B cell (primary cell): Measurements from ENCODE around the gene DNMBP. TPM values are rescaled to one million over a fixed set of nuclear protein-coding genes. Genes with fewer than 3 reads are reported as not detected.

Experiments
- ATAC-seq: fragments of 200-7000 bp; cut with Tn5 transposase; one replicate; pipeline ENCODE4 v1.10.0; 2021; ENCODE audit warnings: low read depth, mild to moderate bottlenecking, moderate number of reproducible peaks, moderate library complexity
- CTCF ChIA-PET: fragments of 350-600 bp; sonication (Branson Sonifier 250); formaldehyde crosslinking; loops from one replicate; lab custom pipeline; 2021; ENCODE audit warnings: antibody characterized with exemption, inconsistent platforms; lab: Charles Lee
- POLR2A ChIA-PET: fragments of 350-600 bp; sonication (Branson Sonifier 250); formaldehyde crosslinking; loops from one replicate; lab custom pipeline; 2021; ENCODE audit warnings: antibody characterized with exemption; lab: Charles Lee
- DNase-seq: peaks from one replicate; pipeline ENCODE4 v3.0.0; 2013
- H2AFZ ChIP-seq: 2 replicates; pipeline ENCODE4 v1.6.1; 2012; ENCODE audit warnings: mild to moderate bottlenecking, low read depth, low read length; ENCODE audit not compliant: insufficient read depth, poor library complexity, severe bottlenecking
- H3K27ac ChIP-seq, 2 donors: 1 replicate in 1 of 2; 2 replicates in 1 of 2; pipeline ENCODE4 v1.5.1; 2012 to 2013; ENCODE audit warnings: low read length in 2 of 2, mild to moderate bottlenecking in 2 of 2, moderate library complexity in 1 of 2
- H3K27me3 ChIP-seq, 4 experiments: fragments of 200-600 bp in 1 of 4; sonication (generic) in 1 of 4; replicated peaks in 1 of 4; 1 replicate in 2 of 4; 2 replicates in 2 of 4; pipeline versions ENCODE4 v1.6.1 to v1.7.0; 2013 to 2016; ENCODE audit warnings: low read length in 3 of 4, mild to moderate bottlenecking in 2 of 4, mixed read lengths in 1 of 4, moderate library complexity in 1 of 4; ENCODE audit not compliant: insufficient read depth in 4 of 4, control insufficient read depth in 3 of 4; ENCODE audit errors: control extremely low read depth in 1 of 4
- H3K36me3 ChIP-seq, 2 experiments: replicated peaks in 1 of 2; 1 replicate in 1 of 2; 2 replicates in 1 of 2; pipeline versions ENCODE4 v1.6.1 to v1.7.1; 2013; ENCODE audit warnings: low read length in 1 of 2; ENCODE audit not compliant: insufficient read depth in 2 of 2, control insufficient read depth in 1 of 2; ENCODE audit errors: control extremely low read depth in 1 of 2, extremely low read depth in 1 of 2
- H3K4me1 ChIP-seq, 2 donors: fragments of 200-600 bp in 1 of 2; sonication (generic) in 1 of 2; 1 replicate in 1 of 2; 2 replicates in 1 of 2; pipeline versions ENCODE4 v1.5.1 to v1.6.1; 2013 to 2017; ENCODE audit warnings: low read length in 2 of 2; ENCODE audit not compliant: control insufficient read depth in 2 of 2, insufficient read depth in 2 of 2
- H3K4me2 ChIP-seq: replicated peaks from 2 replicates; pipeline ENCODE3; 2012; ENCODE audit warnings: mild to moderate bottlenecking, low read depth, low read length; ENCODE audit not compliant: poor library complexity, severe bottlenecking
- H3K4me3 ChIP-seq, 5 experiments: fragments of 200-600 bp in 1 of 5; sonication (generic) in 1 of 5; 1 replicate in 3 of 5; 2 replicates in 2 of 5; pipeline versions ENCODE4 v1.5.1 to v1.7.0; 2011 to 2016; ENCODE audit warnings: low read length in 4 of 5, mild to moderate bottlenecking in 4 of 5, low read depth in 2 of 5, control low read depth in 1 of 5, moderate library complexity in 1 of 5; ENCODE audit not compliant: insufficient read depth in 1 of 5; ENCODE audit errors: control extremely low read depth in 1 of 5, extremely low read depth in 1 of 5
- H3K79me2 ChIP-seq: fragments of 200-600 bp; sonication (generic); one replicate; pipeline ENCODE4 v1.6.0; 2016; ENCODE audit warnings: low read length; ENCODE audit not compliant: control insufficient read depth, insufficient read depth
- H3K9ac ChIP-seq: fragments of 200-600 bp; sonication (generic); 2 replicates; pipeline ENCODE4 v1.6.1; 2017; ENCODE audit warnings: mild to moderate bottlenecking, low read length, moderate library complexity
- H3K9me3 ChIP-seq, 3 donors: one replicate each; pipeline versions ENCODE4 v1.6.1 to v1.7.1; 2013; ENCODE audit warnings: low read length in 2 of 3; ENCODE audit not compliant: control insufficient read depth in 2 of 3, insufficient read depth in 1 of 3; ENCODE audit errors: control extremely low read depth in 1 of 3
- H4K20me1 ChIP-seq: 2 replicates; pipeline ENCODE4 v1.6.0; 2012; ENCODE audit warnings: mild to moderate bottlenecking, low read length; ENCODE audit not compliant: insufficient read depth, control insufficient read depth, poor library complexity, severe bottlenecking
- H3K27ac Mint-ChIP-seq: one replicate; pipeline ENCODE4 v1.8.0; 2021; ENCODE audit warnings: mixed read lengths
- H3K27me3 Mint-ChIP-seq: one replicate; pipeline ENCODE4 v1.8.0; 2021; ENCODE audit warnings: mixed read lengths
- H3K4me1 Mint-ChIP-seq: one replicate; pipeline ENCODE4 v1.8.0; 2021; ENCODE audit warnings: mixed read lengths
- H3K4me3 Mint-ChIP-seq: one replicate; pipeline ENCODE4 v1.8.0; 2021; ENCODE audit warnings: mixed read lengths
- H3K9me3 Mint-ChIP-seq: one replicate; pipeline ENCODE4 v1.8.0; 2022; ENCODE audit warnings: mixed read lengths; ENCODE audit not compliant: insufficient read depth
- EZH2 ChIP-seq: IDR thresholded peaks from 2 replicates; pipeline ENCODE4 v1.6.1; 2012; ENCODE audit warnings: borderline replicate concordance, low read depth, mild to moderate bottlenecking, moderate library complexity, low read length; ENCODE audit not compliant: insufficient read depth, poor library complexity, severe bottlenecking
- WGBS: methylation state at CpG from one replicate; pipeline ENCODE4 v1.1.5; 2013; ENCODE audit warnings: missing lambda C conversion rate; ENCODE audit not compliant: insufficient coverage; 5-methylcytosine and 5-hydroxymethylcytosine counted together
- intact Hi-C: fragments of 100-400 bp; cut with micrococcal nuclease; formaldehyde crosslinking; loops from one replicate; pipeline ENCODE4 v1.10.0; 2022
- polyA plus RNA-seq: library from polyadenylated mRNA; depleted of rRNA; stranded (reverse); fragments of >200 nt; gene quantifications from 2 replicates; pipeline ENCODE4 v1.2.3, GENCODE V29; 2012
- total RNA-seq, 2 donors: library from RNA; stranded (reverse); fragments of 120-200 nt in 1 of 2; gene quantifications; 1 replicate in 1 of 2; 2 replicates in 1 of 2; pipeline versions ENCODE4 v1.2.3 to v1.2.4, GENCODE V29; 2013 to 2022
- TF ChIP-seq, protein P1 (sequence below): fragments of 200-600 bp; IDR thresholded peaks from one replicate; pipeline ENCODE4 v1.8.0; 2022; ENCODE audit warnings: antibody characterized with exemption, mild to moderate bottlenecking

The DNMBP gene
- total and polyA plus RNA-seq, 2 donors (not counting 1 experiment from before 2014, with no cell fraction given): 12.8 to 22.6 TPM

DNA sequence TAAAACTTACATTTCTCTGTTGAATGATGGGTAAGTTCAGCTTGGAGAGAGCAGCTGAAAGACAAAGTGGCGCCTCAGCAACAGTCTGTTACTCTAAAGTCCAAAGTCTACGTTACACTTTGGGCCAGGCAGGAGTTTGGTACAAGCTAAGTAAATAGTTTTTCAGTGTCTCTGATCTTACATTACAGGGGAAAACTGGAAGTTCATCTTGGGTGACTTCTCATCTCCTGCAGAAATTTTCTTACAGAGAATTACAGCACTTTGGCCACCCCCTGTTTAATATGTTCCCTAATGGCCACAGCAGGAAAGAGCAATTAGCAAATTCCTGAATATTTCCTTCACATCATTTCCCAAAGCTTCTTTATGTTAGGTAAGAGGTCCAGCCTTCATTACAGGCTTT, 160.2 kb downstream of the DNMBP start:
- Histone ChIP-seq H3K79me2 (no peaks in the 10 kb centered on the region), H3K4me2 (no peak overlapping the region), H2AFZ (no peak overlapping the region), H3K9me3 (no peaks in the 10 kb centered on the region), H3K36me3 (peaks cover 0 to 3% of the 10 kb centered on the region in 2 experiments), H3K4me1 (peaks cover 0 to 10% of the 10 kb centered on the region in 2 donors), H3K27me3 (peaks cover 0 to 7% (median 0%) of the 10 kb centered on the region in 4 experiments), H3K9ac (no peak overlapping the region), H3K27ac (no peak overlapping the region), H3K4me3 (no peak overlapping the region), H4K20me1 (no peaks in the 10 kb centered on the region)
- no peak for DNase-seq
- CTCF ChIA-PET: interaction anchor here (0.6 to 13.8 kb wide), 3 partner anchors 160 to 197 kb away, joined by 4 to 525 read pairs (median 32); partner anchors contain the start of gene DNMBP
- Mint-ChIP-seq H3K9me3 (no peaks in the 10 kb centered on the region), H3K27ac (no peak overlapping the region), H3K4me3 (no peak overlapping the region), H3K27me3 (no peaks in the 10 kb centered on the region), H3K4me1 (peaks cover 7% of the 10 kb centered on the region)
- no peak for ATAC-seq
- TF ChIP-seq, protein P1, sequence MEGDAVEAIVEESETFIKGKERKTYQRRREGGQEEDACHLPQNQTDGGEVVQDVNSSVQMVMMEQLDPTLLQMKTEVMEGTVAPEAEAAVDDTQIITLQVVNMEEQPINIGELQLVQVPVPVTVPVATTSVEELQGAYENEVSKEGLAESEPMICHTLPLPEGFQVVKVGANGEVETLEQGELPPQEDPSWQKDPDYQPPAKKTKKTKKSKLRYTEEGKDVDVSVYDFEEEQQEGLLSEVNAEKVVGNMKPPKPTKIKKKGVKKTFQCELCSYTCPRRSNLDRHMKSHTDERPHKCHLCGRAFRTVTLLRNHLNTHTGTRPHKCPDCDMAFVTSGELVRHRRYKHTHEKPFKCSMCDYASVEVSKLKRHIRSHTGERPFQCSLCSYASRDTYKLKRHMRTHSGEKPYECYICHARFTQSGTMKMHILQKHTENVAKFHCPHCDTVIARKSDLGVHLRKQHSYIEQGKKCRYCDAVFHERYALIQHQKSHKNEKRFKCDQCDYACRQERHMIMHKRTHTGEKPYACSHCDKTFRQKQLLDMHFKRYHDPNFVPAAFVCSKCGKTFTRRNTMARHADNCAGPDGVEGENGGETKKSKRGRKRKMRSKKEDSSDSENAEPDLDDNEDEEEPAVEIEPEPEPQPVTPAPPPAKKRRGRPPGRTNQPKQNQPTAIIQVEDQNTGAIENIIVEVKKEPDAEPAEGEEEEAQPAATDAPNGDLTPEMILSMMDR: no peak
- TF ChIP-seq EZH2: no peak
- intact Hi-C loops: loop anchor here (5.0 to 10.0 kb wide), 3 partner anchors 335 to 583 kb away; partner anchors contain the start of gene ERLIN1
- POLR2A ChIA-PET: no interaction called here
- WGBS: 96% methylated on average over 2 of the region's 2 CpGs

DNA sequence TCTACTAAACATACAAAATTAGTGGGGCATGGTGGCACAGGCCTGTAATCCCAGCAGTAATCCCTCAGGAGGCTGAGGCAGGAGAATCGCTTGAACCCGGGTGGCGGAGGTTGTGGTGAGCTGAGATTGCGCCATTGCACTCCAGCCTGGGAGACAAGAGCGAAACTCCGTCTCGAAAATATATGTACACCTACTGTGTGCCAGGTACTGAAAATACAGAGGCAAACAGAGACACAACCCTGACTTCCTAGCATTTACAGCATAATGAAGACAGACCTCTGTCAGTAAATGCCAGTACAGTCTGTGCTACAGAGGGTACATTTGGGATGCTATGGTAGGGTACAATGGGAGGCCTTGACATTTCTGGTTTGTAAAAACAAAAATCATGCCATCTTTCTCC, 160.7 kb downstream of the DNMBP start:
- Histone ChIP-seq H3K4me1 (peaks cover 0 to 10% of the 10 kb centered on the region in 2 donors), H3K79me2 (no peaks in the 10 kb centered on the region), H3K4me2 (no peak overlapping the region), H3K9ac (no peak overlapping the region), H3K4me3 (no peak overlapping the region), H3K27me3 (peaks cover 0 to 7% (median 0%) of the 10 kb centered on the region in 4 experiments), H3K27ac (no peak overlapping the region), H4K20me1 (no peaks in the 10 kb centered on the region), H2AFZ (no peak overlapping the region), H3K36me3 (peaks cover 0 to 3% of the 10 kb centered on the region in 2 experiments), H3K9me3 (no peaks in the 10 kb centered on the region)
- Mint-ChIP-seq H3K27me3 (no peaks in the 10 kb centered on the region), H3K4me3 (no peak overlapping the region), H3K9me3 (no peaks in the 10 kb centered on the region), H3K4me1 (peaks cover 7% of the 10 kb centered on the region), H3K27ac (no peak overlapping the region)
- POLR2A ChIA-PET: no interaction called here
- CTCF ChIA-PET: interaction anchor here (1.5 to 13.8 kb wide), 4 partner anchors 11 to 197 kb away, joined by 3 to 525 read pairs (median 18); partner anchors contain the start of gene DNMBP
- WGBS: 100% methylated on average over 5 of the region's 7 CpGs
- DNase-seq: no peak
- ATAC-seq: no peak
- intact Hi-C loops: loop anchor here (5.0 to 10.0 kb wide), 3 partner anchors 336 to 583 kb away; partner anchors contain the start of gene ERLIN1
- TF ChIP-seq EZH2: no peak
- TF ChIP-seq, protein P1: no peak
